Upper lobe of left lung (tissue), 6 donors: ENCODE measurements around the gene ATP2C1. TPM values are rescaled to one million over a fixed set of nuclear protein-coding genes. Genes with fewer than 3 reads are reported as not detected.

Experiments
- ATAC-seq, 2 donors: fragments of 200-7000 bp; cut with Tn5 transposase; one replicate each; pipeline ENCODE4 v1.9.1; 2022; ENCODE audit warnings: mild to moderate bottlenecking in 2 of 2, moderate library complexity in 2 of 2; ENCODE audit not compliant: low FRiP score in 2 of 2
- DNase-seq, 2 donors: peaks; one replicate each; pipeline ENCODE4 v3.0.0-alpha.2; 2019 to 2020
- H3K27ac ChIP-seq, 4 donors: fragments of 200-600 bp; sonication (generic); one replicate each; pipeline ENCODE4 v1.5.1; 2016 to 2019
- H3K27me3 ChIP-seq, 4 donors: fragments of 200-600 bp; sonication (generic); one replicate each; pipeline ENCODE4 v1.5.1; 2017 to 2019
- H3K36me3 ChIP-seq, 4 donors: fragments of 200-600 bp; sonication (generic); one replicate each; pipeline ENCODE4 v1.5.1; 2016 to 2019
- H3K4me1 ChIP-seq, 4 donors: fragments of 200-600 bp; sonication (generic); one replicate each; pipeline ENCODE4 v1.5.1; 2018 to 2019
- H3K4me3 ChIP-seq, 4 donors: fragments of 200-600 bp; sonication (generic); one replicate each; pipeline ENCODE4 v1.5.1; 2017 to 2019; ENCODE audit warnings: mild to moderate bottlenecking in 2 of 4, moderate library complexity in 1 of 4
- H3K9me3 ChIP-seq, 4 donors: fragments of 200-600 bp; sonication (generic); one replicate each; pipeline ENCODE4 v1.5.1; 2018 to 2019
- EP300 ChIP-seq, 4 donors: sonication (generic); formaldehyde crosslinking; IDR thresholded peaks; one replicate each; pipeline ENCODE4 v1.5.1; 2017; ENCODE audit warnings: antibody characterized with exemption in 4 of 4, control low read depth in 2 of 4
- POLR2A ChIP-seq, 4 donors: fragments of 450-650 bp; IDR thresholded peaks; one replicate each; pipeline ENCODE4 v1.5.1; 2016 to 2017; ENCODE audit warnings: antibody characterized with exemption in 4 of 4, mild to moderate bottlenecking in 2 of 4
- POLR2AphosphoS5 ChIP-seq, 2 donors: sonication (generic); formaldehyde crosslinking; IDR thresholded peaks; one replicate each; pipeline ENCODE4 v1.5.1; 2017; ENCODE audit warnings: antibody characterized with exemption in 2 of 2
- WGBS, 2 donors: methylation state at CpG; one replicate each; pipeline ENCODE4 v1.1.5; 2017 to 2018; 5-methylcytosine and 5-hydroxymethylcytosine counted together
- total RNA-seq, 6 donors: library from RNA; depleted of rRNA in 4 of 6; stranded (reverse); fragments of >200 nt in 4 of 6; gene quantifications; one replicate each; pipeline versions ENCODE4 v1.1.0 to v1.2.1, GENCODE V29; 2016 to 2021
- TF ChIP-seq, protein P1 (sequence below), 6 experiments: fragments of 450-650 bp in 4 of 6; fragments of 200-600 bp in 2 of 6; sonication (generic) in 2 of 6; IDR thresholded peaks; one replicate each; pipeline ENCODE4 v1.5.1; 2016 to 2019; ENCODE audit warnings: antibody characterized with exemption in 6 of 6
- donor health status: DM: no; HTN: no; CAD: no; lungs with moderate emphysema.
- donor health status: DM: no; HTN: yes; CAD: no; lungs with severe emphysema.

ATP2C1 gene
- total RNA-seq, 6 donors from 2014 or later, result 50.3 to 131 (median 114) TPM

DNA sequence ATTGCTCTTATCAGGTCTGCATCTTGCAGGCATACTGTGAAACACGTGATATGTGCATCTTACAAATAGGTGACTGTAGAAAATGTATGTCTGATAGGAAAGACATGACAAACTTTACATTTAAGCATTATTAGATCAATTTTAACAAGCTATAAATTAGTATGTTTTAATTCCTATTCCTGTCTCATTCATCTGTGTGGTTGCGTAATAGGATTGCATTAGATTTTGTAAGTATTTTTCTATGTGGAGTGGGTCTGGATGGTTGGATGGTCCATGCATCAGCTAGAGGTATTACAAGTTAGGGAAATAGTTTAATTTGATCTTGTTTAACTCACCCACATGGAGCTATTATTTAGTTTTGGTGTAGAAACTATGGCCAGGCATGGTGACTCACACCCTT, 113.9 kb downstream of the ATP2C1 start:
- H3K27me3 ChIP-seq, result no peaks in the 10 kb centered on the region
- WGBS, 2 donors, result 98% methylated on average over 2 of the region's 2 CpGs
- TF ChIP-seq POLR2AphosphoS5 (IDR thresholded peaks at IDR 0.05) (no peak), EP300 (IDR thresholded peaks at IDR 0.05) (no peak), POLR2A (IDR thresholded peaks at IDR 0.05) (no peak)
- TF ChIP-seq, protein P1, sequence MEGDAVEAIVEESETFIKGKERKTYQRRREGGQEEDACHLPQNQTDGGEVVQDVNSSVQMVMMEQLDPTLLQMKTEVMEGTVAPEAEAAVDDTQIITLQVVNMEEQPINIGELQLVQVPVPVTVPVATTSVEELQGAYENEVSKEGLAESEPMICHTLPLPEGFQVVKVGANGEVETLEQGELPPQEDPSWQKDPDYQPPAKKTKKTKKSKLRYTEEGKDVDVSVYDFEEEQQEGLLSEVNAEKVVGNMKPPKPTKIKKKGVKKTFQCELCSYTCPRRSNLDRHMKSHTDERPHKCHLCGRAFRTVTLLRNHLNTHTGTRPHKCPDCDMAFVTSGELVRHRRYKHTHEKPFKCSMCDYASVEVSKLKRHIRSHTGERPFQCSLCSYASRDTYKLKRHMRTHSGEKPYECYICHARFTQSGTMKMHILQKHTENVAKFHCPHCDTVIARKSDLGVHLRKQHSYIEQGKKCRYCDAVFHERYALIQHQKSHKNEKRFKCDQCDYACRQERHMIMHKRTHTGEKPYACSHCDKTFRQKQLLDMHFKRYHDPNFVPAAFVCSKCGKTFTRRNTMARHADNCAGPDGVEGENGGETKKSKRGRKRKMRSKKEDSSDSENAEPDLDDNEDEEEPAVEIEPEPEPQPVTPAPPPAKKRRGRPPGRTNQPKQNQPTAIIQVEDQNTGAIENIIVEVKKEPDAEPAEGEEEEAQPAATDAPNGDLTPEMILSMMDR (IDR thresholded peaks at IDR 0.05), result no peak
- H3K27ac ChIP-seq, result no peak overlapping the region
- no peak for DNase-seq
- H3K4me1 ChIP-seq, result peaks cover 0 to 6% (median 0%) of the 10 kb centered on the region in 4 donors
- H3K4me3 ChIP-seq, result no peak overlapping the region
- no peak for ATAC-seq
- H3K9me3 ChIP-seq, result no peaks in the 10 kb centered on the region
- peaks cover 2 to 59% (median 8%) of the 10 kb centered on the region in 4 donors for H3K36me3 ChIP-seq

DNA sequence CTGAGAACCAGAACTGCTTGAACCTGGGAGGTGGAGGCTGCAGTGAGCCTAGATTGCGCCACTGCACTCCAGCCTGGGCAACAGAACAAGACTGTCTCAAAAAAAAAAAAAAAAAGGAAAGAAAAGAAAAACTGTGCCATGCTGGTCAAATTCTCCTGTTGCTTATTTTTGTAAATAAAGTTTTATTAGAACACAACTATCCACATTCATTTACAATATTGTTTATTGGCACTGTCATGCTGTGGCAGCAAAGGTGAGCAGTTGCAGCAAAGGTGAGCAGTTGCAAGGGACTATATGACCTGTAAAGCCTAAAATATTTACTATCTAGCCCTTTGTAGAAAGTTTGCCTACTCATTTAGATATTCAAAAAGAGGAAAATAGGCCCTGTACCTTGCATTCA, 114.4 kb downstream of the ATP2C1 start:
- no peak for TF ChIP-seq POLR2A (IDR thresholded peaks at IDR 0.05)
- H3K27ac ChIP-seq, result no peak overlapping the region
- 100% methylated on average over 1 of the region's 1 CpG for WGBS, 2 donors
- no peak for ATAC-seq
- peaks cover 0 to 3% (median 0%) of the 10 kb centered on the region in 4 donors for H3K4me1 ChIP-seq
- H3K36me3 ChIP-seq, result peaks cover 2 to 61% (median 10%) of the 10 kb centered on the region in 4 donors
- no peak overlapping the region for H3K4me3 ChIP-seq
- no peaks in the 10 kb centered on the region for H3K27me3 ChIP-seq
- H3K9me3 ChIP-seq, result no peaks in the 10 kb centered on the region
- DNase-seq, result no peak

GRCh38 chr3:131009698-131010097, 115.8 kb downstream of the ATP2C1 start:
- no peaks in the 10 kb centered on the region for H3K4me1 ChIP-seq
- no peaks in the 10 kb centered on the region for H3K9me3 ChIP-seq
- no peak overlapping the region for H3K4me3 ChIP-seq
- H3K36me3 ChIP-seq, result peaks cover 2 to 71% (median 16%) of the 10 kb centered on the region in 4 donors
- no peak overlapping the region for H3K27ac ChIP-seq
- 89 to 93% methylated on average over 1 of the region's 1 CpG for WGBS, 2 donors
- DNase-seq (no peak), ATAC-seq (no peak)
- H3K27me3 ChIP-seq, result no peaks in the 10 kb centered on the region
- TF ChIP-seq POLR2AphosphoS5 (IDR thresholded peaks at IDR 0.05) (no peak), EP300 (IDR thresholded peaks at IDR 0.05) (no peak), POLR2A (IDR thresholded peaks at IDR 0.05) (no peak)
- TF ChIP-seq, protein P1 (IDR thresholded peaks at IDR 0.05), result no peak

DNA sequence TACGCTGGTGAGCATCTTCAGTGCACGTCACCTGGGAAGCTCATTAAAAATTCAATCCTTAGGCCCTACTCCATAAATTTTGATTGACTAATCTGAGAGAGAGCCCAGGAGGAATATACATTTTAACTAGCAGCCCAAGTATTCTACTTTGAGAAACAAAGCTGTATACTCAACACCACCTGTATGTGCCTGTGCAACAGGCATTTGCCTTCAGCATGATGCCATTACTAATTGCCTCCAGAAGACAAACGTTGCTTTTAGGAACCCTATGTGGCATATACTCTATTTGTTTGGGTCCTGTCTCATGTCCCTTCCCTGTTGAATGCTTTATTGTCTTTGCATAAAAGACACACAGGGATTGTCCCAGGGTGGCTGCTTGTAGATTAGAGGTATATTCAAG, 125.1 kb downstream of the ATP2C1 start:
- H3K36me3 ChIP-seq, result peaks cover 8 to 44% (median 24%) of the 10 kb centered on the region in 4 donors
- WGBS, 2 donors, result 86 to 100% methylated on average over 2 to 3 of the region's 3 CpGs
- H3K4me3 ChIP-seq, result no peak overlapping the region

DNA sequence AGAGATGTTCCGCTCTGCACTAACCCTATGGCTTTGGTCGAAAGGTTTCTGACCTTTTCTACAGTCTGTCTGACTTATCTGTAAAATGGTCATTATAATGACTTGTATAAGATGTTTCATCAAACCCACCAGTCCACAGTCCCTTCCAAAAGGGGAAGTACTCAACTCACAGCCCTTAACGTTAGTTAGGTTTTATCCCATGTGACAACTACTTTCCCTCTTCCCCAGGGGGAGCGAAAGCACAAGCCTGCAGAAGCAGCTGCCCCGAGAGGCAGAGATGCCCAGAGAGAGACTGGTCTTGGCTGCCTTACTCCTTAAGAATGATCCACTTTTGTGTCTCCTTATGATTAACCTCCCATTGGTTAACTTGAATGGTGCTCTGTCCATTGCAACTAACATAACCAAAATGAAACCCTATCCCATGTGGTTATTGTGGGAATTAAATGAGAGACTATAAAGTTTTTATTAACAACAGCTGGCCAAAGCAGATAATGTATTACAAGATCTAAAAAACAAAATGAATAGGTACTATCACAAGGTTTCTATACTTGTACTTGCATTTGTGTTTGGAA, 126.3 kb downstream of the ATP2C1 start:
- Histone ChIP-seq H3K4me3 (no peak overlapping the region), H3K27ac (no peak overlapping the region), H3K36me3 (peaks cover 8 to 39% (median 16%) of the 10 kb centered on the region in 4 donors), H3K9me3 (no peaks in the 10 kb centered on the region), H3K27me3 (no peaks in the 10 kb centered on the region), H3K4me1 (peaks cover 4 to 28% (median 19%) of the 10 kb centered on the region in 4 donors)
- no peak for DNase-seq
- 59 to 76% methylated on average over 5 of the region's 5 CpGs for WGBS, 2 donors
- TF ChIP-seq EP300 (IDR thresholded peaks at IDR 0.05), result no peak
- TF ChIP-seq POLR2AphosphoS5 (IDR thresholded peaks at IDR 0.05), result no peak
- TF ChIP-seq, protein P1 (IDR thresholded peaks at IDR 0.05), result no peak
- no peak for TF ChIP-seq POLR2A (IDR thresholded peaks at IDR 0.05)
- ATAC-seq, result peak in 1 of 2 donors; percentile 42

More for the DNA sequence above, 125.1 kb downstream of the ATP2C1 start:
- TF ChIP-seq EP300 (IDR thresholded peaks at IDR 0.05) (no peak), POLR2AphosphoS5 (IDR thresholded peaks at IDR 0.05) (no peak), POLR2A (IDR thresholded peaks at IDR 0.05) (no peak)
- TF ChIP-seq, protein P1 (IDR thresholded peaks at IDR 0.05), result no peak
- no peak for ATAC-seq
- no peaks in the 10 kb centered on the region for H3K9me3 ChIP-seq
- no peak overlapping the region for H3K27ac ChIP-seq
- DNase-seq, result no peak
- no peaks in the 10 kb centered on the region for H3K27me3 ChIP-seq
- H3K4me1 ChIP-seq, result peaks cover 4 to 24% (median 15%) of the 10 kb centered on the region in 4 donors
